Right cardiac atrium (tissue), 5 donors: ENCODE results near the gene FUT7. TPM values are rescaled to one million over a fixed set of nuclear protein-coding genes. Genes with fewer than 3 reads are reported as not detected.

ENCODE experiments used
- ATAC-seq, 2 donors: fragments of 200-7000 bp; cut with Tn5 transposase; one replicate each; pipeline versions ENCODE4 v1.8.0 to v1.9.1; 2020; ENCODE audit warnings: moderate library complexity in 2 of 2, mild to moderate bottlenecking in 1 of 2
- DNase-seq, 3 donors: peaks; one replicate each; pipeline ENCODE4 v3.0.0-alpha.2; 2020
- H3K27ac ChIP-seq: one replicate; pipeline ENCODE4 v1.5.1; 2013; ENCODE audit warnings: mild to moderate bottlenecking, low read length, control low read depth, moderate library complexity
- H3K27me3 ChIP-seq: one replicate; pipeline ENCODE4 v1.6.1; 2013; ENCODE audit not compliant: control insufficient read depth, insufficient read depth
- H3K4me1 ChIP-seq: one replicate; pipeline ENCODE4 v1.6.1; 2013; ENCODE audit warnings: low read length; ENCODE audit not compliant: control insufficient read depth, insufficient read depth
- H3K4me3 ChIP-seq: one replicate; pipeline ENCODE4 v1.5.1; 2013; ENCODE audit warnings: low read length, control low read depth
- H3K9me3 ChIP-seq: one replicate; pipeline ENCODE4 v1.6.1; 2013; ENCODE audit warnings: low read length; ENCODE audit not compliant: control insufficient read depth
- WGBS: extraction: QIAGEN DNeasy Blood & Tissue Kit; methylation state at CpG from one replicate; pipeline ENCODE4 v1.1.7; 2013; 5-methylcytosine and 5-hydroxymethylcytosine counted together
- intact Hi-C, 4 donors: fragments of 100-400 bp; cut with DNase I; formaldehyde crosslinking; loops; one replicate each; pipeline versions ENCODE4 v1.11.0 to v1.14.0; 2022 to 2023
- polyA plus RNA-seq: library from polyadenylated mRNA; stranded (reverse); fragments of 200-250 nt; gene quantifications from one replicate; pipeline ENCODE4 v1.2.3, GENCODE V29; 2013
- total RNA-seq, 4 donors: library from RNA; stranded (reverse); fragmentation: NEBNext Ultra II Directional; extraction: Animal tissue kit (Norgen Biotek cat#: 25700); gene quantifications; one replicate each; pipeline ENCODE4 v1.2.1, GENCODE V29; 2021
- donor health status: healthy with polysubstance abuse.
- donor health status: DM: no; HTN: yes; CAD: no.
- donor health status: DM: no; HTN: no; CAD: no.
- donor health status: DM: no; HTN: yes; CAD: no; lungs with severe emphysema.
- donor health status: DM: yes; HTN: yes; CAD: no.

Gene FUT7
- total and polyA plus RNA-seq, 5 donors, result 0.07 to 0.24 (median 0.14) TPM; not detected in 1

DNA sequence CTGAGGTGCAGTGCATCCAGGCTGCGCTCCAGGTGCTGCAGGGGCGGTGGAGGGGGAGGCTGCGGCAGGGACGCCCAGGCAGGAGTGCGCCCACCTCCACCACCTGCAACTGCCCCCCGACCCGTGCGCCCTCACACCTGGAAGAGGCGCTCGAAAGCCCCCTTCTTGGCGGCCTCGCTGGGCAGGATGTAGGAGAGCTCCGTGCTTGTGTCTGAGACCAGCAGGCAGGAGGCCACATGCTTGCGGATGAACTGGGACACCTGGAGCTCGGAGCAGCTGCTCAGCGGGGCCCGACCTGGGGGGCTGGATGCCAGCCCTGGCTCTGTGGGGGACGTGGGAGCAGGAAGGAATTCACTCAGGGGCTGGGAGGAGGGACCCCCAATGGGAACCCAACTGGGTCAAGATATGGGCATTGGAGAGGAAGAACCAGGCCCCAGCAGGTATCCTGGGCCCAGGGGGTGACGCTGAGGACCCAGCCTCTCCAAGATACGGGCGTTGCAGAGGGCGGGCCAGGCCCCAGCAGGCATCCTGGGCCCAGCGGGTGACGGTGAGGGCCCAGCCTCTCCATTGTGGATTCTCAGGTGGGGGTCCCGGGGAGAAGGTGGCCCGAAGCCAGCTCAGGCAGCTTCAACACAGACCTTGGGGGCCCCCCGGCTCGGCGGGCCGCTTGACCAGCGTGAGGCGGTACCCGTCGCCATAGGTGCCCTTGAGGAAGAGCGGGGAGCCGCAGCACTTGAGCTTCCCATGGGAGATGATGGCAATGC is 16.9 kb downstream of the FUT7 start:
- DNase-seq (no peak), ATAC-seq (no peak)
- intact Hi-C loops, result no loop called here
- no peaks in the 10 kb centered on the region for H3K27me3 ChIP-seq
- no peak overlapping the region for H3K4me3 ChIP-seq
- 96% methylated on average over 36 of the region's 36 CpGs for WGBS
- no peaks in the 10 kb centered on the region for H3K9me3 ChIP-seq
- H3K27ac ChIP-seq, result no peak overlapping the region
- no peaks in the 10 kb centered on the region for H3K4me1 ChIP-seq

DNA sequence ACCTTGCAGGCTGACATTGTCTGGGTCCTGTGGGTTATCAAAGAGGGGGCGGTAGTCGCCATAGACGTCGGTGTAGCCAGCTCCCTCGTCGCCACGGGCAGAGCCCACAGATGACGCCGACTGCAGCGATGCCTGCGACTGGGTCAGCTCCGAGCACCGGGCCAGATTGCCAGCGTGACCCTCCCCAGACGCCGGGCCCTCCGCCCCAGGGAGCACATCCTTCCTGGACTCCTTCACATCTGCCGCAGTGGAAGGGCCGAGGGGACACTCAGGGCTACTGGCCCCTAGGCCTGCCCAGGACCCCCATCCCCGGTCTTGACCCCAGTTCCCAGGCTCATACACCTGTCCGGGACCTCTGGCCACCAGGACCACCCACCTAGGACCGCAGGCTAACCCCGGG is 17.7 kb downstream of the FUT7 start:
- no peak overlapping the region for H3K4me3 ChIP-seq
- no peaks in the 10 kb centered on the region for H3K27me3 ChIP-seq
- H3K27ac ChIP-seq, result no peak overlapping the region
- DNase-seq, result no peak
- no peaks in the 10 kb centered on the region for H3K9me3 ChIP-seq
- no peak for ATAC-seq
- intact Hi-C loops, result no loop called here
- no peaks in the 10 kb centered on the region for H3K4me1 ChIP-seq
- 91% methylated on average over 23 of the region's 23 CpGs for WGBS

DNA sequence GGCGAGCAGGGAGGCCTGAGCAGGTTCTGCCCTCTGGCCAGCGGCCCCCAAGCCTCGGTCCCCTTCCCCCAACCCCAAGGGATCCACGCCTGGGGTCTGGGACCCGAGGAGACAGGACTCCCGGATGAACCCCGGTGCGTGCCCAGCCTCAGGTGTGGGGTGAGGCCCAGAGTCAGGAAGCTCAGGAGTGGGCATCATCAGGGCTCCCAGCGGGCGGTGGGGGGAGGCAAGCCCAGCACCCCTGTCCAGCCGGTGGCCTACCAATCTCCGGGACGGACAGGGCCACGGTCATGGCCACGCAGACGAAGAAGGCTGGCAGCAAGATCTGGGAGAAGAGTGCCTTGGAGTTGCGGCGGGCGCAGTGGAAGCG is 18.3 kb downstream of the FUT7 start:
- Histone ChIP-seq H3K4me3 (no peak overlapping the region), H3K9me3 (no peaks in the 10 kb centered on the region), H3K4me1 (no peaks in the 10 kb centered on the region), H3K27me3 (no peaks in the 10 kb centered on the region), H3K27ac (no peak overlapping the region)
- WGBS, result 95% methylated on average over 20 of the region's 20 CpGs
- DNase-seq, result no peak
- intact Hi-C loops, result no loop called here
- ATAC-seq, result no peak

DNA sequence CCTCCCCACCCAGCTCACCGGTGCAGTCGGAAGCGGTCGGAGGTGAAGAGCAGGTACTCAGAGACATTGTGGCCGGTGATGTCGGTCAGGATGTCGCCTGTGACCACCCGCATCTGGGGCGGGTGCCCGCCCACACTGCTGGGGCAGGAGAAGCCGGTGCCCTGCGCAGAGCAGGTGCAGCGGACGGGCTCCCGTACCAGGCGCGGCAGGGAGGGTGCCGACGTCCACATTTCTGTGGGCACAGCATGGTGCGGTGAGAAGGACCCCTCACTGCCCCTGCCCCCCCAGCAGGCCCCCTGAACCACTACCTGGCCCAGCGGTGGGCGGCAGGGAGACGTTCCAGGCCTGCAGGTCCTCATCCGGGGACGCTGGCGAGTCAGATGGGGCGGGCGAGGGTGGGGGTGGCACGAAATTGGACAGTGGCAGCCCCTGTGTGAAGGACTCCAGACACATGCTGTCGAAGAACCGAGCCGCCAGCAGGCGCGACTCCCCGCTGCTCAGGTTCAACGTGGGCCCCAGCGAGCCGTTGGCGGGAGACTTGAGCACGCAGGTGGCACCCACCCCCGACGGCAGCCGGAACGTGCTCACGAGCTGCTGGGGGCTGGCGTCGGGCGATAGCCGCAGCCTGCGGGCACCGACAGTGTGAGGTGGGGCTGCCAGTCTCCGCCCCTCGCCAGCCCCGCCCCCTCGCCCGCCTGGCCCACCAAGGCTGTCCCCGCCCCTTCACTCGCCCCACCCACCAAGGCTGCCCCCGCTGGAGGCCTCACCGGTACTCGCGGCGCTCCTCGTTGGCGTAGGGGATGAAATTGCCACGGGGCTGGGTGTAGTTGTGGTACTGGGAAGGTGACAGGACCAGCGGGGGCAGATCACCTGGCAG is 19.0 kb downstream of the FUT7 start:
- Histone ChIP-seq H3K27me3 (no peaks in the 10 kb centered on the region), H3K9me3 (no peaks in the 10 kb centered on the region), H3K4me1 (no peaks in the 10 kb centered on the region), H3K4me3 (no peak overlapping the region), H3K27ac (no peak overlapping the region)
- no peak for ATAC-seq
- no peak for DNase-seq
- 84% methylated on average over 67 of the region's 67 CpGs for WGBS
- intact Hi-C loops, result no loop called here

DNA sequence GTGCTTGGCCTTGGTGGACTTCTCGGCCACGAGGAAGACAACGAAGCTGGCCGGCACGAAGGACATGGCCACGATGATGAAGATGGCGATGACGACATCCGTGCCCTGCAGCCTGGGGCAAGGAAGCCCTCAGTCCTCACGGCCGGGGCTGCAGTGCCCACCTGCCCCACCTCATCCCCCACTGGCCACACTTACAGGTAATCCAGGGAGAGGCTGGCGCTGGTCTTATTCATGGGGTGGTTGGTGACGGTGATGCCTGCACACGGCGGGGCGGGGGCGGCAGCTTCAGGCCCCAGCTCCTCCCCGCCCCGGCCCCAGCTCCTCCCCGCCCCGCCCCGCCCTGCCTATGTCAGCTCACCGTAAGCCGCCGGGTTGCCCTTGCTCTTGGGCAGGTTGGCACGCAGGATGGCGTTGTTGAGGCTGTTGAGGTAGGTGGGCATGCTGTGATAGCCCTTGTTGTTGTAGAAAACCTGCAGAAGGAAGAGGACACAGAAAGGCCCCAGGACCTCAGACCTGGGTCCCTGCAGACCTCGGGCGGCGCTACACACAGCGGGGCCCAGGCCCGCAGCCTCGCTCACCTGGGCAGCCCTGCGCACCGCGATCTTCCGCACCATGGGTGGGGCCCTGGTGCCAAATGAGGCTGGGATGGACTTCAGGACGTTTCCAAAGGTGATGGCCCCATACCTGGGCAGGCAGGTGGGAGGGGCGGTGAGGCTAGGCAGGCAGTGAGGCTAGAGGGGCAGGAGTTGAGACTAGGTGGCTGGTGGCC is 19.8 kb downstream of the FUT7 start:
- H3K27ac ChIP-seq, result no peak overlapping the region

DNA sequence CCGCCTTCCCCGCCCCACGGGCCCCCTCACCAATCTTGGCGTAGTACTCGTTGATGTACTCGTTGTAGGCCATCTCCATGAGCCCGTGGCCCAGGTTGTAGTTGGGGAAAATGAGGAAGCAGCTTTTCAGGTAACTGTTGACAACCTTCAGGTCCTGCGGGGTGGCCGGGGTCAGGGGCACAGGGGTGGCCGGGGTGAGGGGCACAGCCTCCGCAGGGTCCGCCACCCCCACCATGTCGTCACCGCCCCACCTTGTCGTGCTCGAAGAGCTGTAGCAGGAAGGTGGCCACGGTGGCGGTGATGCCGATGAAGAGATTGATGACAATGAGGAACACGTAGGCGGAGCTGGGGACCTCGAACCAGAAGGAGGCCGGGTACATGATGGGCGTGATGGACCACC is 20.7 kb downstream of the FUT7 start:
- 97% methylated on average over 24 of the region's 24 CpGs for WGBS
- H3K27ac ChIP-seq, result no peak overlapping the region
- no peak overlapping the region for H3K4me3 ChIP-seq
- no peak for ATAC-seq
- H3K4me1 ChIP-seq, result no peaks in the 10 kb centered on the region
- H3K9me3 ChIP-seq, result no peaks in the 10 kb centered on the region
- intact Hi-C loops, result no loop called here
- no peak for DNase-seq
- H3K27me3 ChIP-seq, result no peaks in the 10 kb centered on the region

More for the DNA sequence above, 19.8 kb downstream of the FUT7 start:
- H3K27me3 ChIP-seq, result no peaks in the 10 kb centered on the region
- ATAC-seq (no peak), DNase-seq (no peak)
- H3K4me3 ChIP-seq, result no peak overlapping the region
- intact Hi-C loops, result no loop called here
- 94% methylated on average over 39 of the region's 39 CpGs for WGBS
- H3K9me3 ChIP-seq, result no peaks in the 10 kb centered on the region
- no peaks in the 10 kb centered on the region for H3K4me1 ChIP-seq

DNA sequence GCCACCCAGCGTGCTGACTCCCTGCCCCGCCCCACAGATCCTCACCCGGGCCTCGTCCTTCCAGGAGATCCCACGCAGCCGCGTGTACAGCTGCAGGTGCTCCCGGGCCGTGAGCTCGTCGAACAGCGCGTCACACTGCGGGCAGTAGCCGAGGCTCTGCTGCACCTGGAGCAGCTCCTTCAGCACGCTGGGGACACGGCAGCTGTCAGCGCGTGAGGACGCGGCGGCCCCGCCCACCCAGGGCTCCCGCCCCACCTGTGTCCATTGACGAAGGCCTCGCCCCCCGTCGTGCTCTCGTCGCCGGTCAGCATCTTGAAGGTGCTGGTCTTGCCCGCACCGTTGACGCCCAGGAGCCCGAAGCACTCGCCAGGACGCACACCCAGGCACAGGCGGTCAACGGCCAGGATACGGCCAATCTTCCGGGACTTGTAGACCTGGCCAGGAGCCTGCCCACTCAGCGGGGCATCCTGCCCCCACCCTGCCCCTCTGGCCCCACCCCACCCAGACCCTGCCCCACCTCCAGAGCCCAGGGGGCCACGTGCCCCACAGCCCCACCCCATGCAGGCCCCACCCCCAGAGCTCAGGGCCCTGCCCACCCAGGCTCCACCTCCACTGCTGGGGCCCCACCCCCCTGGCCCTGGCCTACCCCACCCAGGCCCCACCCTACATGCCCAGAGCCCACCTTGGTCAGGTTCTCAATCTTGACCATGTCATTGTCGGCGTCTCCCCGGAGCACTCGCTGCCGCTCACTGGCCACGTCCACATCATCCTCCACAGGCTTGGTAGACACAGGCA is 21.8 kb downstream of the FUT7 start:
- no peak for ATAC-seq
- no peaks in the 10 kb centered on the region for H3K4me1 ChIP-seq
- H3K9me3 ChIP-seq, result no peaks in the 10 kb centered on the region
- H3K27ac ChIP-seq, result no peak overlapping the region
- WGBS, result 94% methylated on average over 49 of the region's 49 CpGs
- H3K27me3 ChIP-seq, result no peaks in the 10 kb centered on the region
- DNase-seq, result no peak
- no peak overlapping the region for H3K4me3 ChIP-seq
- intact Hi-C loops, result no loop called here

DNA sequence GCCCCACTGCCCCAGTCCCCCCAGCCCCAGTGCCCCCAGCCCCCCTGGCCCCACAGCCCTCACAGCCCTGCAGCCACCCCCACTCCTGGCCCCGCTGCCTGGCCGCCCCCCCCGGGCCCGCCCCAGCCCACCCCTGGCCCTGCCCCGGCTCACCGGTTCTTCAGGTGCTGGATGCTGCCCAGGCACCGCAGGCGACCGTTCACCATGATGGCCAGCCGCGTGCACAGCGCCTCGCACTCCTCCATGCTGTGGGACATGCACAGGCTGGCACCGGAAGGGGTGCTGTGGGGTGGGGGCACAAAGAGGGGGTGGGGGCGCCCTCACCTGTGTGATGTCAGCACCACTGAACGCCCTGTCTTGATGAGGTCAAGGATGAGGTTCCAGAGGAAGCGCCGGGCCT is 22.7 kb downstream of the FUT7 start:
- no peaks in the 10 kb centered on the region for H3K9me3 ChIP-seq
- ATAC-seq, result no peak
- intact Hi-C loops, result no loop called here
- H3K4me3 ChIP-seq, result no peak overlapping the region
- no peaks in the 10 kb centered on the region for H3K4me1 ChIP-seq
- DNase-seq, result no peak
- WGBS, result 93% methylated on average over 18 of the region's 18 CpGs
- no peak overlapping the region for H3K27ac ChIP-seq
- H3K27me3 ChIP-seq, result no peaks in the 10 kb centered on the region

DNA sequence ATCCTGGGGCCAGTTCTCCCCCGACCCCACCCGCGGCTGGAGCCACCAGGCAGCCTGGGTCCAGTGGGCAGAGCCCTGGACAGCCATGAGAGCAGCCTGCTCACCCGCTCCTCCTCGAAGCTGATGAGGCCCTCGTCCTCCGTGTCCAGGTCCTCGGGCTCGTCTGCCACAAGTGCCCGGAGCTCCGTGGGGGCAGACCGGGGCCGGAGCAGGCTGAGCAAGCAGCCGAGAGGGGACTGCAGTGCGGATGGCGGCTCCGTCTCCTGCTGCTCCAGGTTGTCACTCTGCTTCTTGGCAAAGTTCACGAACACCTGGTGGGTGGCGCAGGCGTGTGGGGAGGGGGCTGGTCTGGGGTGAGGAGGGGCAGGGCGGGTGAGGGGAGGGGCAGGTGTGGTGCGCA is 23.6 kb downstream of the FUT7 start:
- H3K4me3 ChIP-seq, result no peak overlapping the region
- ATAC-seq (peak in 1 of 2 donors; percentile 4), DNase-seq (no peak)
- WGBS, result 81% methylated on average over 22 of the region's 22 CpGs
- no peaks in the 10 kb centered on the region for H3K27me3 ChIP-seq
- no peak overlapping the region for H3K27ac ChIP-seq
- intact Hi-C loops, result no loop called here
- H3K9me3 ChIP-seq, result no peaks in the 10 kb centered on the region
- no peaks in the 10 kb centered on the region for H3K4me1 ChIP-seq

DNA sequence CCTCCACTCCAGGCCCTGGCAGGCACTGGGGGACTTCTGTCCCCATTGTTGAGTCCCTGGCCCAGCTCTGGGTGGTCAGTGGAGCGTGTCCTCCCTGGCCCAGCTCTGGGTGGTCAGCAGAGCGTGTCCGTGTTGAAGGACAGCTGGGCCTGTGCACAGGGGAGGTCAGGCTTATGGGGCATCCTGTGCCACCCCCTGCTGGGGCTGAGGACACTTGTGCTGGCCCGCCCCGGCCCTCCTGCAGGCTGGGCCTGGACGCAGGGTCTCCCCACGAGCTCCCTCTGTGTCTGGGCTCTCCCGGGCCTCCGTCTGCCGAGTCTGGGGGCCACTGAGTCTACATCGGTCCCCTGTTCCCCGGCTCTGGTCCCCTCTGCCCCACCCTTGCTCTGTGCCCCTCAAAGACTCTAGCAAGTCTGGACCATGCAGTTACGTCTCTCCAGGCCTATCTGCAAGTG is 24.0 kb downstream of the FUT7 start:
- DNase-seq (no peak), ATAC-seq (peak in 1 of 2 donors; percentile 4)
- H3K27me3 ChIP-seq, result no peaks in the 10 kb centered on the region
- H3K4me1 ChIP-seq, result no peaks in the 10 kb centered on the region
- no peaks in the 10 kb centered on the region for H3K9me3 ChIP-seq
- intact Hi-C loops, result no loop called here
- no peak overlapping the region for H3K4me3 ChIP-seq
- WGBS, result 89% methylated on average over 13 of the region's 13 CpGs
- H3K27ac ChIP-seq, result no peak overlapping the region
